ENCODE data around the gene VHLL. TPM values are rescaled to one million over a fixed set of nuclear protein-coding genes. Genes with fewer than 3 reads are reported as not detected.

The VHLL gene
- total and polyA plus RNA-seq, 2 of the 13 experiments (the other 11 are each of a cell fraction or from before 2014, with no cell fraction given): 0.24 TPM; not detected in 1

DNA sequence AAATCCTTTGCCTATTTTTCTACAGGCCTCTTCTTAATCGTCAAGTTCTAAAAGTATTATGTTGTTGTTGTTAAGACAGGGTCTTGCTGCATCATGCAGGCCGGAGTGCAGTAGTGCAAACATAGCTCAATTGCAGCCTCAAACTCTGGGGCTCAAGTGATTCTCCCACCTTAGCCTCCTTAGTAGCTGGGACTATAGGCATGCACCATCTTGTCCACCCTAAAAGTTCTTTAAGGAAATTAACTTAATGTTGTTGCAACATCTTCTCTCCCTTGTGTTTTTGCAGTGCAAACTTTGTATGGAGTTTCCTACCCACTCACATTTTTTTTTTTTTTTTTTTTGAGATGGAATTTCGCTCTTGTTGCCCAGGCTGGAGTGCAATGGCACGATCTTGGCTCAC, 4.1 kb upstream of the VHLL start:
- Histone ChIP-seq H2AFZ (ENCODE audit: low read length) (no peak overlapping the region), H3K4me2 (ENCODE audit: low read depth, low read length) (no peak overlapping the region), H3K27ac (ENCODE audit: extremely low read length, insufficient read depth, low read length) (no peak overlapping the region), H3K79me2 (ENCODE audit: insufficient read depth, low read length) (no peaks in the 10 kb centered on the region), H3K36me3 (replicated peaks in 1 of 2; ENCODE audit: control insufficient read depth in 1 of 2, insufficient read depth in 2 of 2, low read length in 2 of 2) (peaks cover 5 to 10% of the 10 kb centered on the region in 2 experiments; a peak in 4 of 5 replicates), H3K4me1 (ENCODE audit: insufficient read depth, low read length) (peaks cover 10% of the 10 kb centered on the region), H3K27me3 (ENCODE audit: control insufficient read depth in 1 of 2, insufficient read depth in 2 of 2, low read length in 2 of 2) (no peaks in the 10 kb centered on the region), H3K9ac (ENCODE audit: insufficient read depth, low read depth, low read length) (no peak overlapping the region), H3K9me3 (ENCODE audit: low read length) (no peaks in the 10 kb centered on the region), H4K20me1 (ENCODE audit: insufficient read depth, low read length) (no peaks in the 10 kb centered on the region), H3K4me3 (replicated peaks in 1 of 3; ENCODE audit: insufficient read depth in 1 of 3, low read depth in 2 of 3, low read length in 3 of 3) (no peak overlapping the region)
- ChIA-PET CTCF (ENCODE audit: low intra/inter-chr PET ratio, low total read pairs) (no interaction called here), POLR2A (interaction anchor here (1.5 to 1.6 kb wide), 2 partner anchors 12 to 21 kb away, joined by 5 to 9 read pairs; partner anchors contain the start of gene SMG5)
- intact Hi-C loops (cut with micrococcal nuclease; ENCODE audit: unreplicated experiment) (no loop called here), in situ Hi-C loops (cut with HindIII; ENCODE audit: extremely low pct_ligation_motif_present, low pct_unique_long_range_greater_than_20kb) (no loop called here)
- ATAC-seq (no peak), FAIRE-seq (no peak), DNase-seq (ENCODE audit: low spot score) (no peak)
- no TSS peak for BruUV-seq (replicated peaks)
- 97% methylated on average over 4 of the region's 4 CpGs for WGBS (ENCODE audit: low lambda C conversion rate)
- no peak for TF ChIP-seq SP1 (IDR thresholded peaks at IDR 0.05)
- no peak for TF ChIP-seq SP1 (CRISPR knock-in tag; IDR thresholded peaks at IDR 0.05)
- TF ChIP-seq, protein P1, sequence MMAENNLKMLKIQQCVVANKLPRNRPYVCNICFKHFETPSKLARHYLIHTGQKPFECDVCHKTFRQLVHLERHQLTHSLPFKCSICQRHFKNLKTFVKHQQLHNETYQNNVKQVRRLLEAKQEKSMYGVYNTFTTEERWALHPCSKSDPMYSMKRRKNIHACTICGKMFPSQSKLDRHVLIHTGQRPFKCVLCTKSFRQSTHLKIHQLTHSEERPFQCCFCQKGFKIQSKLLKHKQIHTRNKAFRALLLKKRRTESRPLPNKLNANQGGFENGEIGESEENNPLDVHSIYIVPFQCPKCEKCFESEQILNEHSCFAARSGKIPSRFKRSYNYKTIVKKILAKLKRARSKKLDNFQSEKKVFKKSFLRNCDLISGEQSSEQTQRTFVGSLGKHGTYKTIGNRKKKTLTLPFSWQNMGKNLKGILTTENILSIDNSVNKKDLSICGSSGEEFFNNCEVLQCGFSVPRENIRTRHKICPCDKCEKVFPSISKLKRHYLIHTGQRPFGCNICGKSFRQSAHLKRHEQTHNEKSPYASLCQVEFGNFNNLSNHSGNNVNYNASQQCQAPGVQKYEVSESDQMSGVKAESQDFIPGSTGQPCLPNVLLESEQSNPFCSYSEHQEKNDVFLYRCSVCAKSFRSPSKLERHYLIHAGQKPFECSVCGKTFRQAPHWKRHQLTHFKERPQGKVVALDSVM (CRISPR knock-in tag; IDR thresholded peaks at IDR 0.05): no peak
- TF ChIP-seq MXI1 (IDR thresholded peaks at IDR 0.05; ENCODE audit: borderline replicate concordance, low read depth, low read length): no peak
- TF ChIP-seq, protein P2, sequence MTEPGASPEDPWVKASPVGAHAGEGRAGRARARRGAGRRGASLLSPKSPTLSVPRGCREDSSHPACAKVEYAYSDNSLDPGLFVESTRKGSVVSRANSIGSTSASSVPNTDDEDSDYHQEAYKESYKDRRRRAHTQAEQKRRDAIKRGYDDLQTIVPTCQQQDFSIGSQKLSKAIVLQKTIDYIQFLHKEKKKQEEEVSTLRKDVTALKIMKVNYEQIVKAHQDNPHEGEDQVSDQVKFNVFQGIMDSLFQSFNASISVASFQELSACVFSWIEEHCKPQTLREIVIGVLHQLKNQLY (CRISPR knock-in tag; IDR thresholded peaks at IDR 0.05): no peak
- TF ChIP-seq KLF15 (CRISPR knock-in tag; IDR thresholded peaks at IDR 0.05; ENCODE audit: borderline replicate concordance): no peak
- no peak for TF ChIP-seq REPIN1 (CRISPR knock-in tag; IDR thresholded peaks at IDR 0.05; ENCODE audit: borderline replicate concordance, low read depth)
- no peak for TF ChIP-seq ZNF180 (CRISPR knock-in tag; IDR thresholded peaks at IDR 0.05; ENCODE audit: borderline replicate concordance, low read depth)
- TF ChIP-seq SRSF9 (IDR thresholded peaks at IDR 0.05; ENCODE audit: borderline replicate concordance, insufficient read depth, low read depth, low read length, poor library complexity, severe bottlenecking): no peak
- TF ChIP-seq, protein P3, sequence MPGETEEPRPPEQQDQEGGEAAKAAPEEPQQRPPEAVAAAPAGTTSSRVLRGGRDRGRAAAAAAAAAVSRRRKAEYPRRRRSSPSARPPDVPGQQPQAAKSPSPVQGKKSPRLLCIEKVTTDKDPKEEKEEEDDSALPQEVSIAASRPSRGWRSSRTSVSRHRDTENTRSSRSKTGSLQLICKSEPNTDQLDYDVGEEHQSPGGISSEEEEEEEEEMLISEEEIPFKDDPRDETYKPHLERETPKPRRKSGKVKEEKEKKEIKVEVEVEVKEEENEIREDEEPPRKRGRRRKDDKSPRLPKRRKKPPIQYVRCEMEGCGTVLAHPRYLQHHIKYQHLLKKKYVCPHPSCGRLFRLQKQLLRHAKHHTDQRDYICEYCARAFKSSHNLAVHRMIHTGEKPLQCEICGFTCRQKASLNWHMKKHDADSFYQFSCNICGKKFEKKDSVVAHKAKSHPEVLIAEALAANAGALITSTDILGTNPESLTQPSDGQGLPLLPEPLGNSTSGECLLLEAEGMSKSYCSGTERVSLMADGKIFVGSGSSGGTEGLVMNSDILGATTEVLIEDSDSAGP (CRISPR knock-in tag; IDR thresholded peaks at IDR 0.05; ENCODE audit: borderline replicate concordance): no peak
- no peak for TF ChIP-seq ZNF557 (CRISPR knock-in tag; IDR thresholded peaks at IDR 0.05)
- TF ChIP-seq, protein P4, sequence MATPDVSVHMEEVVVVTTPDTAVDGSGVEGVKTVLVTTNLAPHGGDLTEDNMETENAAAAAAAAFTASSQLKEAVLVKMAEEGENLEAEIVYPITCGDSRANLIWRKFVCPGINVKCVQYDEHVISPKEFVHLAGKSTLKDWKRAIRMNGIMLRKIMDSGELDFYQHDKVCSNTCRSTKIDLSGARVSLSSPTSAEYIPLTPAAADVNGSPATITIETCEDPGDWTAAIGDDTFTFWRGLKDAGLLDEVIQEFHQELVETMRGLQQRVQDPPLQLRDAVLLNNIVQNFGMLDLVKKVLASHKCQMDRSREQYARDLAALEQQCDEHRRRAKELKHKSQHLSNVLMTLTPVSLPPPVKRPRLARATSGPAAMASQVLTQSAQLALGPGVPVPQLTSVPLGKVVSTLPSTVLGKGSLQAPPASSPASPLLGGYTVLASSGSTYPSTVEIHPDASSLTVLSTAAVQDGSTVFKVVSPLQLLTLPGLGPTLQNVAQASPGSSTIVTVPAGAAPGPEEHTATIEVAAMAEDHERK (CRISPR knock-in tag; IDR thresholded peaks at IDR 0.05; ENCODE audit: low read depth): no peak
- no peak for TF ChIP-seq ZBTB8A (CRISPR knock-in tag; IDR thresholded peaks at IDR 0.05; ENCODE audit: borderline replicate concordance, low read depth)
- TF ChIP-seq GLI4 (CRISPR knock-in tag; IDR thresholded peaks at IDR 0.05; ENCODE audit: borderline replicate concordance): no peak
- TF ChIP-seq SCMH1 (CRISPR knock-in tag; IDR thresholded peaks at IDR 0.05; ENCODE audit: borderline replicate concordance): no peak
- TF ChIP-seq ZNF564 (CRISPR knock-in tag; IDR thresholded peaks at IDR 0.05): no peak
- TF ChIP-seq, protein P5, sequence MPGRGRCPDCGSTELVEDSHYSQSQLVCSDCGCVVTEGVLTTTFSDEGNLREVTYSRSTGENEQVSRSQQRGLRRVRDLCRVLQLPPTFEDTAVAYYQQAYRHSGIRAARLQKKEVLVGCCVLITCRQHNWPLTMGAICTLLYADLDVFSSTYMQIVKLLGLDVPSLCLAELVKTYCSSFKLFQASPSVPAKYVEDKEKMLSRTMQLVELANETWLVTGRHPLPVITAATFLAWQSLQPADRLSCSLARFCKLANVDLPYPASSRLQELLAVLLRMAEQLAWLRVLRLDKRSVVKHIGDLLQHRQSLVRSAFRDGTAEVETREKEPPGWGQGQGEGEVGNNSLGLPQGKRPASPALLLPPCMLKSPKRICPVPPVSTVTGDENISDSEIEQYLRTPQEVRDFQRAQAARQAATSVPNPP (CRISPR knock-in tag; IDR thresholded peaks at IDR 0.05): no peak
